GM12801 (cell line): ENCODE data around the gene BAIAP2L2.

Experiments used
- CTCF ChIP-seq: IDR thresholded peaks from one replicate; pipeline ENCODE4 v1.5.1; 2011; ENCODE audit warnings: control low read depth; ENCODE audit not compliant: insufficient read length; ENCODE audit errors: extremely low read depth

The BAIAP2L2 gene

GRCh38 chr22:38085056-38085455 is 25.4 kb downstream of the BAIAP2L2 start:
- TF ChIP-seq CTCF = no peak

GRCh38 chr22:38083931-38084631 is 26.4 kb downstream of the BAIAP2L2 start, which contains the start of gene SLC16A8:
SLC16A8 (minus strand) TSS chr22:38084184; CDS start chr22:38082873, 1,311 bp downstream.
- TF ChIP-seq CTCF = no peak

- TF ChIP-seq CTCF = no peak
Observed at GRCh38 chr22:38082986-38083710, 27.3 kb downstream of the BAIAP2L2 start.

GRCh38 chr22:38081941-38082828 is 28.3 kb downstream of the BAIAP2L2 start:
- no peak for TF ChIP-seq CTCF

DNA sequence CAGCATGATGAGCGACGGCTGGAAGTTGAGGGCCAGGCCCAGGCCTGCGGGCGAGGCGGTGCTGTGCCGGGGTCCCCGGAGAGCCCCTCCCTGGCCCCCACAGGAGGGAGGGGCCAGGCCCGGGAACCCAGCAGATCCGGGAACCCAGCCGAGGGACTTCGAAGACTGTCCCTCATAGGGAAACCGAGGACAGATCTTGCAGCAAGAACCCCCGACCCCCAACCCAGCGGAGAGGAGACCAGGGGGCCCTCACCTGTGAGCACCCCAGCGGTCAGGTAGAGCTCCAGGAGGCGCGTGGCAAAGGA is 28.9 kb downstream of the BAIAP2L2 start:
- TF ChIP-seq CTCF = no peak

GRCh38 chr22:38080850-38081635 is 29.4 kb downstream of the BAIAP2L2 start:
- no peak for TF ChIP-seq CTCF

DNA sequence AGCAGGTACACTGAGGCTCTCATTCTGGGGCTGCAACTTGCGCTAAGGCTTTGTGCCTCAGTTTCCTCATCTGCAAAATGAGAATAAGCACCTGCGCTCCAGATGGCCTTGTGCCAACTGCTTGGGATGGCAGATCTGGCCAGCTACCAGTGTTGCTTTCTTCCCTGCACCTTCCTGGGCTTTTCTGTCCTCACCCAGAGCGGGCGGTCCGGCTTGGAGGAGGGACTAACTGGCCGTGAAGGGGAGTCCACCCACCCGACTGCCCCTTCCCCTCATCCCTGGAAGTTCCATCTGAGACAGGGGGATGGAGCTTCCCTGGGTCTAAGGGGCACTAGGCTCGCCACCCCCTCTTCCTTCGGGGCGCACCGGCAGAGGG is 30.0 kb downstream of the BAIAP2L2 start:
- no peak for TF ChIP-seq CTCF
